RWPE2 (cell line): ENCODE data around the gene OPN4.

Source experiments
- ATAC-seq: fragments of 200-7000 bp; cut with Tn5 transposase; 3 replicates; pipeline ENCODE4 v1.9.1; 2021; ENCODE audit warnings: low read depth
- DNase-seq: peaks from one replicate; pipeline ENCODE4 v3.0.0-alpha.2; 2020; ENCODE audit warnings: low spot score
- H3K27ac ChIP-seq: fragments of 450-650 bp; 2 replicates; pipeline ENCODE4 v1.5.1; 2017; ENCODE audit warnings: mild to moderate bottlenecking; ENCODE audit not compliant: poor library complexity, severe bottlenecking
- H3K27me3 ChIP-seq: fragments of 250-450 bp; sonication (Bioruptor Pico); 2 replicates; pipeline ENCODE4 v1.5.1; 2021; ENCODE audit warnings: mild to moderate bottlenecking, moderate library complexity; ENCODE audit not compliant: insufficient read depth, poor library complexity, severe bottlenecking
- H3K36me3 ChIP-seq: fragments of 250-450 bp; sonication (Bioruptor Pico); 2 replicates; pipeline ENCODE4 v1.5.1; 2020; ENCODE audit warnings: low read depth, mild to moderate bottlenecking, moderate library complexity
- H3K4me1 ChIP-seq: fragments of 250-450 bp; sonication (Bioruptor Pico); 2 replicates; pipeline ENCODE4 v1.5.1; 2021; ENCODE audit warnings: mild to moderate bottlenecking, moderate library complexity; ENCODE audit not compliant: insufficient read depth, poor library complexity, severe bottlenecking
- H3K4me3 ChIP-seq: fragments of 250-450 bp; sonication (Bioruptor Pico); 2 replicates; pipeline ENCODE4 v1.5.1; 2021; ENCODE audit warnings: mild to moderate bottlenecking, moderate library complexity; ENCODE audit not compliant: severe bottlenecking
- H3K9me3 ChIP-seq: fragments of 250-450 bp; sonication (Bioruptor Pico); 2 replicates; pipeline ENCODE4 v1.5.1; 2021; ENCODE audit warnings: mild to moderate bottlenecking, moderate library complexity; ENCODE audit not compliant: severe bottlenecking
- CTCF ChIP-seq: fragments of 450-650 bp; IDR thresholded peaks from one replicate; pipeline ENCODE4 v1.5.1; 2017; ENCODE audit warnings: mild to moderate bottlenecking, moderate library complexity; ENCODE audit not compliant: poor library complexity, severe bottlenecking

The OPN4 gene

GRCh38 chr10:86690231-86690630 is 35.9 kb downstream of the OPN4 start:
- no peak overlapping the region for H3K27ac ChIP-seq
- no peak overlapping the region for H3K4me3 ChIP-seq
- H3K9me3 ChIP-seq = no peaks in the 10 kb centered on the region
- no peaks in the 10 kb centered on the region for H3K36me3 ChIP-seq
- no peaks in the 10 kb centered on the region for H3K27me3 ChIP-seq
- no peak for TF ChIP-seq CTCF
- no peak for DNase-seq
- ATAC-seq = no peak
- no peaks in the 10 kb centered on the region for H3K4me1 ChIP-seq

GRCh38 chr10:86690657-86691084 is 36.3 kb downstream of the OPN4 start:
- Histone ChIP-seq H3K9me3 (no peaks in the 10 kb centered on the region), H3K36me3 (no peaks in the 10 kb centered on the region), H3K4me3 (no peak overlapping the region), H3K27me3 (no peaks in the 10 kb centered on the region), H3K4me1 (no peaks in the 10 kb centered on the region), H3K27ac (no peak overlapping the region)
- DNase-seq (no peak), ATAC-seq (no peak)
- TF ChIP-seq CTCF = no peak

GRCh38 chr10:86691333-86692022 is 37.1 kb downstream of the OPN4 start:
- H3K36me3 ChIP-seq = no peaks in the 10 kb centered on the region
- H3K27ac ChIP-seq = no peak overlapping the region
- TF ChIP-seq CTCF = no peak
- no peaks in the 10 kb centered on the region for H3K4me1 ChIP-seq
- no peaks in the 10 kb centered on the region for H3K9me3 ChIP-seq
- no peak for ATAC-seq
- H3K4me3 ChIP-seq = no peak overlapping the region
- DNase-seq = no peak
- H3K27me3 ChIP-seq = no peaks in the 10 kb centered on the region

- Histone ChIP-seq H3K4me1 (no peaks in the 10 kb centered on the region), H3K27me3 (no peaks in the 10 kb centered on the region)
- ATAC-seq = no peak
Measured at GRCh38 chr10:86692023-86692514, 37.7 kb downstream of the OPN4 start.

More at GRCh38 chr10:86692023-86692514, 37.7 kb downstream of the OPN4 start:
- Histone ChIP-seq H3K36me3 (no peaks in the 10 kb centered on the region), H3K9me3 (no peaks in the 10 kb centered on the region), H3K27ac (no peak overlapping the region), H3K4me3 (no peak overlapping the region)
- TF ChIP-seq CTCF = no peak
- no peak for DNase-seq
